GM19099 (cell line): Measurements from ENCODE around the gene CADPS2.

Source experiments
- POLR2A ChIP-seq: IDR thresholded peaks from 3 replicates; pipeline ENCODE4 v1.6.1; 2011; ENCODE audit warnings: low read depth; ENCODE audit not compliant: insufficient read length; ENCODE audit errors: extremely low read depth

The CADPS2 gene

GRCh38 chr7:122273117-122273516 lies 613.1 kb downstream of the CADPS2 start:
- no peak for TF ChIP-seq POLR2A

GRCh38 chr7:122269241-122269640 lies 617.0 kb downstream of the CADPS2 start:
- no peak for TF ChIP-seq POLR2A
